ENCODE data around the gene FN1.

DNA sequence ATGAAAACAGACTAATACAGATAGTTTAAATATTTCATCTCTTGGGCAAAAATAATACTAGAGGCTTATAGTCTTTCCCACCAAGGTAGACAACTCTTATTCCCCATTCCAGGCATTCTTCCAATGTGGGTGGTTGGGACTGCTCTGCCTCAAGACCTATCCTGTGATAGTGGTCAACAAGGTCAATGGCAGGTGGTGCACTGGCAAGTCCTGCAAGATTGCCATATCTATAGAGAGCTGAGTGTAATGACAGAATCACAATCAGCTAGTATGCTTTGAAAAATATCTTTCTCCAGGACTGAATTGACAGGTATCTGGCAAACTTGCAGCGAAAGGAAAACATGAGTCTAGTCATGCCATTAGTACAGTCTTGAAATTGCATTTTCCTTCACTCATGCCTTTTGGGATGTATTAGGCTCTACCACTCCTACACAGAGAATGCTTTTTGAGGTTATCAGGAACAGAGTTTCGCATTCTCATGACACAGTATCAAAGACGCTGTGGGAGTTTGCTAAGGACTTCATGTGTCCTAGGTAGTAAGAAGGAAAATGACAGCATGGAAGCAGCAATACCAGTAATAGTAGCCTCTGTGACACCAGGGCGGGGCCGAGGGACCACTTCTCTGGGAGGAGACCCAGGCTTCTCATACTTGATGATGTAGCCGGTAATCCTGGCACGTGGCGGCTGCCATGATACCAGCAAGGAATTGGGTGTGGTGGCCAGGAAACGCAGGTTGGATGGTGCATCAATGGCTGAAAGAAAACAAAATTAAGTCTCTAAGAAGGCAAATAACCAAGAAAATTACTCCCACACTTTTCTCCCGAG, 61.0 kb downstream of the FN1 start:
- TF ChIP-seq, protein P1, sequence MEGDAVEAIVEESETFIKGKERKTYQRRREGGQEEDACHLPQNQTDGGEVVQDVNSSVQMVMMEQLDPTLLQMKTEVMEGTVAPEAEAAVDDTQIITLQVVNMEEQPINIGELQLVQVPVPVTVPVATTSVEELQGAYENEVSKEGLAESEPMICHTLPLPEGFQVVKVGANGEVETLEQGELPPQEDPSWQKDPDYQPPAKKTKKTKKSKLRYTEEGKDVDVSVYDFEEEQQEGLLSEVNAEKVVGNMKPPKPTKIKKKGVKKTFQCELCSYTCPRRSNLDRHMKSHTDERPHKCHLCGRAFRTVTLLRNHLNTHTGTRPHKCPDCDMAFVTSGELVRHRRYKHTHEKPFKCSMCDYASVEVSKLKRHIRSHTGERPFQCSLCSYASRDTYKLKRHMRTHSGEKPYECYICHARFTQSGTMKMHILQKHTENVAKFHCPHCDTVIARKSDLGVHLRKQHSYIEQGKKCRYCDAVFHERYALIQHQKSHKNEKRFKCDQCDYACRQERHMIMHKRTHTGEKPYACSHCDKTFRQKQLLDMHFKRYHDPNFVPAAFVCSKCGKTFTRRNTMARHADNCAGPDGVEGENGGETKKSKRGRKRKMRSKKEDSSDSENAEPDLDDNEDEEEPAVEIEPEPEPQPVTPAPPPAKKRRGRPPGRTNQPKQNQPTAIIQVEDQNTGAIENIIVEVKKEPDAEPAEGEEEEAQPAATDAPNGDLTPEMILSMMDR (conservative IDR thresholded peaks at IDR 0.05; ENCODE audit: low read depth, low read length): no peak
- TF ChIP-seq EZH2 (IDR thresholded peaks at IDR 0.05; ENCODE audit: borderline replicate concordance, low read depth, low read length, poor library complexity, severe bottlenecking): no peak
